HepG2 (cell line): Measurements from ENCODE around the gene KAT6B. TPM values are rescaled to one million over a fixed set of nuclear protein-coding genes. Genes with fewer than 3 reads are reported as not detected.

Source experiments
- ATAC-seq: fragments of 200-7000 bp; cut with Tn5 transposase; 3 replicates; pipeline ENCODE4 v1.9.1; 2020; ENCODE audit warnings: mild to moderate bottlenecking, moderate library complexity
- BruUV-seq: library from RNA; stranded (reverse); fragments of 400-500 nt; replicated peaks from 2 replicates; lab custom pipeline; 2021; lab: Mats Ljungman, UMichigan
- CTCF ChIA-PET: fragments of 300-600 bp; formaldehyde crosslinking; extraction: SDS; loops from one replicate; lab custom pipeline; 2021; ENCODE audit warnings: low total read pairs, inconsistent platforms, low intra/inter-chr PET ratio; lab: Yijun Ruan, JAX
- POLR2A ChIA-PET: fragments of 350-600 bp; sonication (Branson Sonifier 250); formaldehyde crosslinking; loops from one replicate; lab custom pipeline; 2020; ENCODE audit warnings: antibody characterized with exemption, inconsistent platforms; lab: Yijun Ruan, JAX
- DNase-seq: peaks from one replicate; pipeline ENCODE4 v3.0.0-alpha.2; 2015; ENCODE audit warnings: low spot score
- FAIRE-seq: peaks from 3 replicates; lab custom pipeline; 2011; peaks lifted over from hg19 to GRCh38; lab: Jason Lieb, UNC
- H2AFZ ChIP-seq: one replicate; pipeline ENCODE4 v1.6.1; 2011; ENCODE audit warnings: low read length, inconsistent platforms
- H3K27ac ChIP-seq: fragments of 300-600 bp; 3 replicates; pipeline ENCODE4 v1.8.0; 2011; ENCODE audit warnings: mixed run types, mild to moderate bottlenecking, mixed read lengths, low read length, inconsistent platforms; ENCODE audit not compliant: insufficient read depth; ENCODE audit errors: extremely low read length
- H3K27me3 ChIP-seq, 2 experiments: fragments of 200-600 bp in 1 of 2; 2 replicates in 1 of 2; 3 replicates in 1 of 2; pipeline versions ENCODE4 v1.6.0 to v1.8.0; 2011; ENCODE audit warnings: low read length in 2 of 2, mild to moderate bottlenecking in 2 of 2, moderate library complexity in 2 of 2, inconsistent platforms in 1 of 2; ENCODE audit not compliant: insufficient read depth in 2 of 2, control insufficient read depth in 1 of 2
- H3K36me3 ChIP-seq, 2 experiments: fragments of 200-600 bp in 1 of 2; replicated peaks in 1 of 2; 2 replicates in 1 of 2; 3 replicates in 1 of 2; pipeline versions ENCODE4 v1.5.1 to v1.8.0; 2011; ENCODE audit warnings: low read length in 2 of 2, inconsistent platforms in 1 of 2; ENCODE audit not compliant: insufficient read depth in 2 of 2, control insufficient read depth in 1 of 2
- H3K4me1 ChIP-seq: 2 replicates; pipeline ENCODE4 v1.5.1; 2012; ENCODE audit warnings: low read length, inconsistent platforms; ENCODE audit not compliant: insufficient read depth
- H3K4me2 ChIP-seq: 2 replicates; pipeline ENCODE4 v1.6.0; 2011; ENCODE audit warnings: low read depth, low read length, inconsistent platforms
- H3K4me3 ChIP-seq, 3 experiments: fragments of 200-600 bp in 1 of 3; sonication (generic), shearing (Covaris generic) in 1 of 3; replicated peaks in 1 of 3; 2 replicates each; pipeline ENCODE4 v1.5.1; 2011 to 2016; ENCODE audit warnings: low read length in 3 of 3, inconsistent platforms in 2 of 3, low read depth in 2 of 3, mild to moderate bottlenecking in 2 of 3, control low read depth in 1 of 3, mixed read lengths in 1 of 3; ENCODE audit not compliant: insufficient read depth in 1 of 3
- H3K79me2 ChIP-seq: one replicate; pipeline ENCODE4 v1.6.1; 2011; ENCODE audit warnings: low read length, inconsistent platforms; ENCODE audit not compliant: insufficient read depth
- H3K9ac ChIP-seq: 2 replicates; pipeline ENCODE4 v1.6.0; 2011; ENCODE audit warnings: mild to moderate bottlenecking, low read depth, low read length, inconsistent platforms; ENCODE audit not compliant: insufficient read depth
- H3K9me3 ChIP-seq: 2 replicates; pipeline ENCODE4 v1.5.1; 2012; ENCODE audit warnings: mild to moderate bottlenecking, low read length
- H4K20me1 ChIP-seq: 2 replicates; pipeline ENCODE4 v1.6.0; 2011; ENCODE audit warnings: inconsistent platforms, mild to moderate bottlenecking, low read length, moderate library complexity; ENCODE audit not compliant: insufficient read depth
- BHLHE40 ChIP-seq: IDR thresholded peaks from 2 replicates; pipeline ENCODE4 v1.6.1; 2011; ENCODE audit warnings: low read length, improper control_type of control experiment
- NRL ChIP-seq: sonication (generic); formaldehyde crosslinking; IDR thresholded peaks from 2 replicates; pipeline ENCODE4 v1.5.0; 2020; ENCODE audit warnings: missing genetic modification reagents, mild to moderate bottlenecking, moderate library complexity, borderline replicate concordance
- SRSF4 ChIP-seq: fragments of 200-400 bp; formaldehyde crosslinking; IDR thresholded peaks from one replicate; pipeline ENCODE4 v1.6.1; 2018; ENCODE audit warnings: mild to moderate bottlenecking, low read depth, low read length, moderate library complexity; ENCODE audit not compliant: poor library complexity, severe bottlenecking
- TAF15 ChIP-seq: fragments of 200-400 bp; formaldehyde crosslinking; IDR thresholded peaks from one replicate; pipeline ENCODE4 v1.6.1; 2018; ENCODE audit warnings: mild to moderate bottlenecking, low read depth, low read length; ENCODE audit not compliant: poor library complexity, severe bottlenecking
- YY1 ChIP-seq: IDR thresholded peaks from 2 replicates; pipeline ENCODE4 v1.6.1; 2011; ENCODE audit warnings: low read length, low read depth, moderate library complexity, mild to moderate bottlenecking; ENCODE audit not compliant: insufficient read depth, insufficient replicate concordance
- ZNF572 ChIP-seq: sonication (generic); formaldehyde crosslinking; IDR thresholded peaks from 2 replicates; pipeline ENCODE4 v1.5.1; 2020; ENCODE audit warnings: mild to moderate bottlenecking, missing genetic modification reagents
- ZNF75D ChIP-seq: sonication (generic); formaldehyde crosslinking; IDR thresholded peaks from 2 replicates; pipeline ENCODE4 v1.8.1; 2023; ENCODE audit warnings: missing genetic modification reagents, mild to moderate bottlenecking, borderline replicate concordance
- ZNF839 ChIP-seq: sonication (generic); formaldehyde crosslinking; IDR thresholded peaks from 2 replicates; pipeline ENCODE4 v1.4.0; 2020; ENCODE audit warnings: missing genetic modification reagents, mild to moderate bottlenecking, borderline replicate concordance
- ZNF879 ChIP-seq: sonication (generic); formaldehyde crosslinking; IDR thresholded peaks from 2 replicates; pipeline ENCODE4 v1.8.1; 2023; ENCODE audit warnings: missing genetic modification reagents
- WGBS: methylation state at CpG from one replicate; pipeline ENCODE4 v1.1.6; 2017; ENCODE audit warnings: low lambda C conversion rate; 5-methylcytosine and 5-hydroxymethylcytosine counted together
- in situ Hi-C: cut with HindIII; loops from 2 replicates; pipeline ENCODE4 v1.10.0; 2017; ENCODE audit warnings: low pct_unique_long_range_greater_than_20kb; ENCODE audit not compliant: extremely low pct_ligation_motif_present
- intact Hi-C: fragments of 100-400 bp; cut with micrococcal nuclease; formaldehyde crosslinking; loops from one replicate; pipeline ENCODE4 v1.10.0; 2022; ENCODE audit not compliant: unreplicated experiment
- polyA plus RNA-seq, 8 experiments: library from polyadenylated mRNA; depleted of rRNA in 3 of 8; stranded (reverse) in 7 of 8; unstranded in 1 of 8; fragments of >200 nt; fragmentation: Illumina TruSeq in 4 of 8; extraction: Trizol in 4 of 8; gene quantifications; 2 replicates each; pipeline versions ENCODE4 v1.2.1 to v1.2.3, GENCODE V29; 2011 to 2016; ENCODE audit warnings: low read depth in 4 of 8, missing spikeins in 1 of 8, mixed read lengths in 1 of 8; ENCODE audit not compliant: insufficient read depth in 1 of 8
- total RNA-seq, 5 experiments: library from RNA; depleted of rRNA; stranded (reverse); fragments of >200 nt; fragmentation: Illumina TruSeq; extraction: Trizol; gene quantifications; 2 replicates each; pipeline ENCODE4 v1.2.3, GENCODE V29; 2016; ENCODE audit warnings: low read depth in 1 of 5
- TF ChIP-seq, protein P1 (sequence below): sonication (generic); formaldehyde crosslinking; IDR thresholded peaks from 2 replicates; pipeline ENCODE4 v1.4.0; 2020; ENCODE audit warnings: missing genetic modification reagents
- TF ChIP-seq, protein P2 (sequence below): sonication (generic); formaldehyde crosslinking; IDR thresholded peaks from 2 replicates; pipeline ENCODE4 v1.4.0; 2020; ENCODE audit warnings: missing genetic modification reagents
- TF ChIP-seq, protein P3 (sequence below): sonication (generic); formaldehyde crosslinking; IDR thresholded peaks from 2 replicates; pipeline ENCODE4 v1.8.0; 2022; ENCODE audit warnings: missing genetic modification reagents, mild to moderate bottlenecking, borderline replicate concordance

KAT6B gene
- total and polyA plus RNA-seq, 2 of the 13 experiments (the other 11 are each of a cell fraction or from before 2014, with no cell fraction given), result 3.0 to 9.5 TPM

GRCh38 chr10:74868392-74868977, 42.1 kb downstream of the KAT6B start (continued):
- TF ChIP-seq, protein P1, sequence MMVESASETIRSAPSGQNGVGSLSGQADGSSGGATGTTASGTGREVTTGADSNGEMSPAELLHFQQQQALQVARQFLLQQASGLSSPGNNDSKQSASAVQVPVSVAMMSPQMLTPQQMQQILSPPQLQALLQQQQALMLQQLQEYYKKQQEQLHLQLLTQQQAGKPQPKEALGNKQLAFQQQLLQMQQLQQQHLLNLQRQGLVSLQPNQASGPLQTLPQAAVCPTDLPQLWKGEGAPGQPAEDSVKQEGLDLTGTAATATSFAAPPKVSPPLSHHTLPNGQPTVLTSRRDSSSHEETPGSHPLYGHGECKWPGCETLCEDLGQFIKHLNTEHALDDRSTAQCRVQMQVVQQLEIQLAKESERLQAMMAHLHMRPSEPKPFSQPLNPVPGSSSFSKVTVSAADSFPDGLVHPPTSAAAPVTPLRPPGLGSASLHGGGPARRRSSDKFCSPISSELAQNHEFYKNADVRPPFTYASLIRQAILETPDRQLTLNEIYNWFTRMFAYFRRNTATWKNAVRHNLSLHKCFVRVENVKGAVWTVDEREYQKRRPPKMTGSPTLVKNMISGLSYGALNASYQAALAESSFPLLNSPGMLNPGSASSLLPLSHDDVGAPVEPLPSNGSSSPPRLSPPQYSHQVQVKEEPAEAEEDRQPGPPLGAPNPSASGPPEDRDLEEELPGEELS (CRISPR knock-in tag), result no peak
- TF ChIP-seq ZNF839 (CRISPR knock-in tag), result no peak
- TF ChIP-seq ZNF572, result no peak
- no peak for TF ChIP-seq ZNF75D
- no peak for TF ChIP-seq BHLHE40

- Histone ChIP-seq H2AFZ (no peak overlapping the region), H3K4me1 (peaks cover 10% of the 10 kb centered on the region), H3K27me3 (no peaks in the 10 kb centered on the region), H3K27ac (no peak overlapping the region), H3K36me3 (peaks cover 0 to 2% of the 10 kb centered on the region in 2 experiments; a peak in 3 of 5 replicates), H4K20me1 (no peaks in the 10 kb centered on the region), H3K4me2 (no peak overlapping the region), H3K4me3 (no peak overlapping the region), H3K9ac (no peak overlapping the region), H3K9me3 (no peaks in the 10 kb centered on the region), H3K79me2 (no peaks in the 10 kb centered on the region)
- 81% methylated on average over 2 of the region's 2 CpGs for WGBS
- in situ Hi-C loops, result no loop called here
- TF ChIP-seq TAF15 (no peak), NRL (no peak), ZNF879 (CRISPR knock-in tag) (no peak), SRSF4 (no peak), YY1 (no peak)
- TF ChIP-seq, protein P2, sequence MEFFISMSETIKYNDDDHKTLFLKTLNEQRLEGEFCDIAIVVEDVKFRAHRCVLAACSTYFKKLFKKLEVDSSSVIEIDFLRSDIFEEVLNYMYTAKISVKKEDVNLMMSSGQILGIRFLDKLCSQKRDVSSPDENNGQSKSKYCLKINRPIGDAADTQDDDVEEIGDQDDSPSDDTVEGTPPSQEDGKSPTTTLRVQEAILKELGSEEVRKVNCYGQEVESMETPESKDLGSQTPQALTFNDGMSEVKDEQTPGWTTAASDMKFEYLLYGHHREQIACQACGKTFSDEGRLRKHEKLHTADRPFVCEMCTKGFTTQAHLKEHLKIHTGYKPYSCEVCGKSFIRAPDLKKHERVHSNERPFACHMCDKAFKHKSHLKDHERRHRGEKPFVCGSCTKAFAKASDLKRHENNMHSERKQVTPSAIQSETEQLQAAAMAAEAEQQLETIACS (CRISPR knock-in tag), result no peak
- TF ChIP-seq, protein P3, sequence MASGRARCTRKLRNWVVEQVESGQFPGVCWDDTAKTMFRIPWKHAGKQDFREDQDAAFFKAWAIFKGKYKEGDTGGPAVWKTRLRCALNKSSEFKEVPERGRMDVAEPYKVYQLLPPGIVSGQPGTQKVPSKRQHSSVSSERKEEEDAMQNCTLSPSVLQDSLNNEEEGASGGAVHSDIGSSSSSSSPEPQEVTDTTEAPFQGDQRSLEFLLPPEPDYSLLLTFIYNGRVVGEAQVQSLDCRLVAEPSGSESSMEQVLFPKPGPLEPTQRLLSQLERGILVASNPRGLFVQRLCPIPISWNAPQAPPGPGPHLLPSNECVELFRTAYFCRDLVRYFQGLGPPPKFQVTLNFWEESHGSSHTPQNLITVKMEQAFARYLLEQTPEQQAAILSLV, result no peak
- intact Hi-C loops, result no loop called here
- ATAC-seq (no peak), FAIRE-seq (peak; percentile 40), DNase-seq (no peak)
- POLR2A ChIA-PET, result no interaction called here
- no TSS peak for BruUV-seq
- CTCF ChIA-PET, result no interaction called here
Observed at GRCh38 chr10:74869635-74870034, 43.2 kb downstream of the KAT6B start.
